UCSD-AML1 (cell line): ENCODE measurements around the gene ITGA5.

Experiments used
- DNase-seq: peaks from one replicate; lab custom pipeline; 2025; ENCODE audit not compliant: unreplicated experiment; lab: John Stamatoyannopoulos, UW

Gene ITGA5

GRCh38 chr12:54390176-54390667 lies 28.8 kb downstream of the ITGA5 start:
- DNase-seq: peak; percentile 80

GRCh38 chr12:54389607-54390175 lies 29.4 kb downstream of the ITGA5 start:
- no peak for DNase-seq

GRCh38 chr12:54389134-54389508 lies 29.9 kb downstream of the ITGA5 start:
- no peak for DNase-seq

GRCh38 chr12:54388237-54389133 lies 30.6 kb downstream of the ITGA5 start:
- no peak for DNase-seq

- no peak for DNase-seq
These were observed 32.0 kb downstream of the ITGA5 start for GRCh38 chr12:54387114-54387467.

- no peak for DNase-seq
These were observed 32.5 kb downstream of the ITGA5 start for GRCh38 chr12:54386403-54387113.

GRCh38 chr12:54385251-54385914 lies 33.7 kb downstream of the ITGA5 start:
- DNase-seq: no peak

GRCh38 chr12:54384591-54385041 lies 34.5 kb downstream of the ITGA5 start, which contains the start of gene ZNF385A:
Gene ZNF385A (minus strand): TSS chr12:54384733. CDS start chr12:54384514, 219 bp downstream.
- DNase-seq: peak; percentile 76

- no peak for DNase-seq
These were observed 35.9 kb downstream of the ITGA5 start for GRCh38 chr12:54383041-54383609.

GRCh38 chr12:54381136-54381535 lies 37.9 kb downstream of the ITGA5 start:
- DNase-seq: no peak

GRCh38 chr12:54379398-54380201 lies 39.5 kb downstream of the ITGA5 start:
- no peak for DNase-seq

GRCh38 chr12:54378796-54379397 lies 40.2 kb downstream of the ITGA5 start:
- no peak for DNase-seq

- DNase-seq: no peak
These were observed 41.1 kb downstream of the ITGA5 start for GRCh38 chr12:54377797-54378515.

GRCh38 chr12:54377007-54377406 lies 42.1 kb downstream of the ITGA5 start:
- no peak for DNase-seq

GRCh38 chr12:54376596-54376995 lies 42.5 kb downstream of the ITGA5 start:
- DNase-seq: no peak

- no peak for DNase-seq
These were observed 43.8 kb downstream of the ITGA5 start for GRCh38 chr12:54375259-54375579.

- no peak for DNase-seq
These were observed 44.4 kb downstream of the ITGA5 start for GRCh38 chr12:54374562-54375258.
